Measurements from ENCODE around the gene KCNG1.
"Not testable (repeated sequence)": the region's sequence is repeated elsewhere in the genome, so short reads cannot be mapped to it uniquely, and the experiment has no call there.

KCNG1 gene

DNA sequence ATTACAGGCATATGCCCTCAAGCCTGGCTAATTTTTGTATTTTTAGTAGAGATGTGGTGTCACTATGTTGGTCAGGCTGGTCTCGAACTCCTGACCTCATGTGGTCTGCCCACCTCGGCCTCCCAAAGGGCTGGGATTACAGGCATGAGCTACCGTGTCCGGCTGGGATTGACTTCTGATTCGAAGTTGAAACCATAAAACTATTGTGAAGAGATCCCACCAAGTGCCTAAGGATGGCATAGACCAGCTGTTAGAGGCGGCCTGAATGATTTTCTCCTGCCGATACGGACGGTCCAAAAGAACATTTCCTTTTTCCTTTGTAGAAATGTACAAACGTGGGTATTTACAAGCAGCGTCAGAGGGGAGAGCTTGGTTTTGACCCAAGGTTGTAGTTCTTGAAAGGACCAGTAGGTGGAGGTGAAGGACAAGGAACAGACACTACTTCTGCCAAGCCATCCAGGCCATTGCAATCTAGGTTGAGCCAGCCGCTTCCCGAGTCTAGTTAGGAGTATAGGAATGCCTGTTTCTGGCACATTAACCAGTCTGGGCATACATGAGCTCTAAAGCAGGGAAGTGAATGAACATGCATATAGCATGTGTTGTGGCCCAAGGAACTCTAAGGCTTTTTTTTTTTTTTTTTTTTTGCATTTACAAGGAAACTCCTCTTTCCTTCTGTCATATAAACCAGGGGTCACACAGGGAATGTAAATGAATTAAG, 35.3 kb downstream of the KCNG1 start:
- no peaks in the 10 kb centered on the region for H3K27me3 ChIP-seq (ENCODE audit: control insufficient read depth, insufficient read depth, low read length, poor library complexity, severe bottlenecking)
- no peaks in the 10 kb centered on the region for H3K36me3 ChIP-seq (ENCODE audit: control insufficient read depth, insufficient read depth, low read length)
- H3K4me3 ChIP-seq (ENCODE audit: insufficient read depth, low read depth, low read length), result no peak overlapping the region
- WGBS, 2 experiments, result 30 to 33% methylated on average over 13 of the region's 13 CpGs
- no peaks in the 10 kb centered on the region for H3K4me1 ChIP-seq (ENCODE audit: control insufficient read depth, insufficient read depth, low read length)
- H3K9me3 ChIP-seq (ENCODE audit: control insufficient read depth, low read length), result no peaks in the 10 kb centered on the region
- no peak overlapping the region for H3K27ac ChIP-seq (ENCODE audit: insufficient read depth, low read depth, low read length, poor library complexity, severe bottlenecking)

DNA sequence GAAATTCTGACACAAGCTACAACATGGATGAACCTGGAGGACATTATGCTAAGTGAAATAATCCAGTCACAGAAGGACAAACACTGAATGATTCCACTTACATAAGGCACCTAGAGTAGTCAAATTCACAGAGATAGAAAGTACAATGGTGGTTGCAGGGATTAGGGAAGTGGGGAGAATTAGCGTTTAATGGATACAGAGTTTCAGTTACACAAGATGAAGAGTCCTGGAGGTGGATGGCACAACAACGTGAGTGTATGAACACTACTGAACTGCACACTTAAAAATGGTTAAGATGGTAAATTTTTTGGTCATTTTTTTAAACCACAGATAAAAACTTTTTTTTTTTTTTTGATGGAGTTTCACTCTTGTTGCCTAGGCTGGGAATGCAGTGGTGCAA, 39.6 kb downstream of the KCNG1 start:
- no peaks in the 10 kb centered on the region for H3K27me3 ChIP-seq (ENCODE audit: control insufficient read depth, insufficient read depth, low read length, poor library complexity, severe bottlenecking)
- H3K27ac ChIP-seq (ENCODE audit: insufficient read depth, low read depth, low read length, poor library complexity, severe bottlenecking), result no peak overlapping the region
- no peak overlapping the region for H3K4me3 ChIP-seq (ENCODE audit: insufficient read depth, low read depth, low read length)
- WGBS, 2 experiments, result 84 to 90% methylated on average over 2 of the region's 2 CpGs
- no peaks in the 10 kb centered on the region for H3K9me3 ChIP-seq (ENCODE audit: control insufficient read depth, low read length)
- H3K36me3 ChIP-seq (ENCODE audit: control insufficient read depth, insufficient read depth, low read length), result no peaks in the 10 kb centered on the region
- no peaks in the 10 kb centered on the region for H3K4me1 ChIP-seq (ENCODE audit: control insufficient read depth, insufficient read depth, low read length)

DNA sequence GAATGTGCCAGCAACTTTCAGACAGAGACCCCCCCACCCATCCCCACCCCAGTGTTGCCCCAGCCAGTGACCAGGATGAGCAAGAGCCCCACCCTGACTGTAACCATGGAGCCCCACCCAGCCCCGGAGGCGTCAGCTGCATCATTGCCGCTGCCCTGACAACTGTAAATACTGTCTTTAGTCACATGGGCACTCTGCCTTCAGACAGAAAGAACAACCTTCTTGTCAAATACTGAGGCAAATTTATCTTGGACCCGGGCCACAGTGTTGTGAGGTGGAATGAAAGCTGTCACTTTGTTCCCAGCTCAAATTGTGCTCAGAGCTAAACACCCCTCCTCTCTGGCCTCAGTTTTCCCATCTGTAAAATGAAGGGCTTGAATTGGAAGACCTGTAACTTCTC, 40.5 kb downstream of the KCNG1 start:
- H3K27me3 ChIP-seq (ENCODE audit: control insufficient read depth, insufficient read depth, low read length, poor library complexity, severe bottlenecking), result no peaks in the 10 kb centered on the region
- H3K36me3 ChIP-seq (ENCODE audit: control insufficient read depth, insufficient read depth, low read length), result no peaks in the 10 kb centered on the region
- no peaks in the 10 kb centered on the region for H3K9me3 ChIP-seq (ENCODE audit: control insufficient read depth, low read length)
- no peak overlapping the region for H3K27ac ChIP-seq (ENCODE audit: insufficient read depth, low read depth, low read length, poor library complexity, severe bottlenecking)
- whole genome bisulfite sequencing, 2 experiments, result 84 to 89% methylated on average over 4 of the region's 4 CpGs
- H3K4me3 ChIP-seq (ENCODE audit: insufficient read depth, low read depth, low read length), result no peak overlapping the region
- H3K4me1 ChIP-seq (ENCODE audit: control insufficient read depth, insufficient read depth, low read length), result no peaks in the 10 kb centered on the region

DNA sequence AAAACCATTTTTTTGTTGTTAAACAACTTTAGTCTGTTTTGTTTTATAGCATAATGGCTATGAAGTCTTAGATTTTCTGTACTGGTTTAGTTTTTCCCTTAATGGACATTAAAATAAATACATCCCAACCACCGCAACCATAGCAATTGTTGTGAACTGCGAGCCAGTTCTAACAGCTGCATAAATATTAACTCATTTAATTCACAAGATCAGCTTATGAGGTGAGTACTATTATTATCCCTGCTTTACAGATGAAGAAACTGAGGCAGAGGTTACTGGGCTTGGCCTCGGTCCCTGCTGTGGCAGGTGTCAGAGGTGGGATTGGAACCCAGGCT, 41.2 kb downstream of the KCNG1 start:
- Histone ChIP-seq H3K36me3 (ENCODE audit: control insufficient read depth, insufficient read depth, low read length) (no peaks in the 10 kb centered on the region), H3K4me1 (ENCODE audit: control insufficient read depth, insufficient read depth, low read length) (no peaks in the 10 kb centered on the region), H3K27ac (ENCODE audit: insufficient read depth, low read depth, low read length, poor library complexity, severe bottlenecking) (no peak overlapping the region), H3K9me3 (ENCODE audit: control insufficient read depth, low read length) (no peaks in the 10 kb centered on the region), H3K4me3 (ENCODE audit: insufficient read depth, low read depth, low read length) (no peak overlapping the region), H3K27me3 (ENCODE audit: control insufficient read depth, insufficient read depth, low read length, poor library complexity, severe bottlenecking) (no peaks in the 10 kb centered on the region)
- WGBS, 2 experiments, result 93 to 99% methylated on average over 3 of the region's 3 CpGs

DNA sequence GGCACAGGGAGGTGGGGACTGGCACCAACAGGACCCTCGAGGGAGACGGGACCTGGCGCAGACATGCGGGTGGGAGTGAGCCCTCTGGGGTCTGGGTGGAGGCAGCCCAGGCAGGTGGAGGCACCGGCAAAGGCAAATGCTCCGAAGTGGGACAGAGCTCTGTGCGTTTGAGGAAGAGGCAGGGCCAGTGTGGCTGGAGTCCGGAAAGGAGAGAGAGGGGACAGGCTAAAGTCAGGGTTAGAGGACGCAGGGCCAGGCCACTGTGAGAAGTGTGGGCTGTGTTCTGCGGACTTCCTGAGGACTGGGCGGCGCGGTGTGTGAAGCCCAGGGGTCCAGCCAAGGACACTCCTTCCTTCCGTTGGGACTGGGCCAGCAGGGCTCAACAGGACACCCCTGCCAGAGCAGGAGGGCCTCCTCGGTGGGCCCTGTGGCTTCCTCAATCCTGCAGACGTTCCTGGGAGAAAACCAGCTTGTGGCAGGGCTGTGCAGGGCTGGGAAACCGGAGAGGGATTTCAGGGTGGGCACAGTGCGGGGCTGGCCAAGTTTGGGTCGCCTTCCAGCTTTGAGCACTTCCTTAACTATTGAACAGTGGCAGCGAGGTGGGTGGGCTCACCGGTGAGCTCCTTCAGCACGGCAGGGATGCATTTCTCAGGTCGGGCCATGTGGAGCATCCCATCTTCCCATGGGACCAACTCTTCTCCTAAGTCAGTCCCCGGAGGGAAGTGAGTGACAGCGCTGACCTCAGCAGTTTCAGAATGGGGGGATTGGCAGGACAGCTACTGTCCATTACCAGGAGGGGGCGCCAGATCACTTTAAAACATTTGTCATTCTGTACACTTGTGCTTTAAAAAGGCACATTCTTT, 41.8 kb downstream of the KCNG1 start:
- no peaks in the 10 kb centered on the region for H3K4me1 ChIP-seq (ENCODE audit: control insufficient read depth, insufficient read depth, low read length)
- no peaks in the 10 kb centered on the region for H3K27me3 ChIP-seq (ENCODE audit: control insufficient read depth, insufficient read depth, low read length, poor library complexity, severe bottlenecking)
- no peaks in the 10 kb centered on the region for H3K36me3 ChIP-seq (ENCODE audit: control insufficient read depth, insufficient read depth, low read length)
- H3K4me3 ChIP-seq (ENCODE audit: insufficient read depth, low read depth, low read length), result no peak overlapping the region
- H3K27ac ChIP-seq (ENCODE audit: insufficient read depth, low read depth, low read length, poor library complexity, severe bottlenecking), result no peak overlapping the region
- H3K9me3 ChIP-seq (ENCODE audit: control insufficient read depth, low read length), result no peaks in the 10 kb centered on the region
- 68 to 69% methylated on average over 26 of the region's 26 CpGs for WGBS, 2 experiments

DNA sequence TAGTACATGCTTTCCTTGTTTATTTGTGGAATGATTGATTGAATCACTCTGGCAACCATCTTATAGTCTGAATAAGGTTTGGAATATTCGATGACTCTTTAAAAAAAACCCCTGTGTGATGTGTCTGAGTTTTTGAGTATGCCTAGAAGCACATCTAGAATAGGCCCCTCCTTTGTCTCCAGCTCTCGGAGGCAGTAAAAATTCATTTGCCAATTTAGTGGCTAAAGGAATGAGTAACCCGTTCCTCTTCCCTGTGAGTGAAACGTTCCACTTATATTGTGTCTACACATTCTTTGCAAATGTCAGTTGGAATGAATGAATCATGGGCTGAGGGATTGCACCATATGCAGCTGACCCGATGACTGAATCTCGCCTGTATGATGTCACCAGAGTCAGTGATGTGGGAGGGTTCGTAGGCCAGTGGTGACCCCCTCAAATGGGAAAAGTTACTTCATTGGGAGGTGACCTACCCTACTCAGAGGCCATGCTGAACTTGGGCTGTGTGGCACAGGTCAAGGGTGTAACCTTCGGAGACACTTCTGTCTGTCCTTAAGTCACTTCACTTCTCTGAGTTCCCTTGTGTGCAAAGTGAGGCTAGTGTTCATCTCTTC, 42.7 kb downstream of the KCNG1 start:
- Histone ChIP-seq H3K27ac (ENCODE audit: insufficient read depth, low read depth, low read length, poor library complexity, severe bottlenecking) (no peak overlapping the region), H3K9me3 (ENCODE audit: control insufficient read depth, low read length) (no peaks in the 10 kb centered on the region), H3K4me3 (ENCODE audit: insufficient read depth, low read depth, low read length) (no peak overlapping the region), H3K36me3 (ENCODE audit: control insufficient read depth, insufficient read depth, low read length) (no peaks in the 10 kb centered on the region), H3K4me1 (ENCODE audit: control insufficient read depth, insufficient read depth, low read length) (no peaks in the 10 kb centered on the region), H3K27me3 (ENCODE audit: control insufficient read depth, insufficient read depth, low read length, poor library complexity, severe bottlenecking) (no peaks in the 10 kb centered on the region)
- 86 to 87% methylated on average over 8 of the region's 8 CpGs for WGBS, 2 experiments

DNA sequence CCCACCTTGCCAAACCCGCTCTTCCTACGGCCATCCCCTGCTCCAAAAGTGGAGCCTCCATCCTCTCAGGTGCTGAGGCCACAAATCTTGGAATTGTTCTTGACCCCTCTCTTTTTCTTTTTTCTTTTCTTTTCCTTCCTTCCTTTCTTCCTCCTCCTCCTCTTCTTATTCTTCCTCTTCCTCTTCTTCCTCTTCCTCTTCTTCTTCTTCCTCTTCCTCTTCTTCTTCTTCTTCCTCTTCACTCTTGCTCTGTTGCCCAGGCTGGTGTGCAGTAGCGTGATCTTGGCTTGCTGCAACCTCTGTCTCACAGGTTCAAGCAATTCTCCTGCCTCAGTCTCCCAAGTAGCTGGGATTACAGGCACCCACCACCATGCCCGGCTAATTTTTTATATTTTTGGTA, 44.4 kb downstream of the KCNG1 start:
- H3K4me1 ChIP-seq (ENCODE audit: control insufficient read depth, insufficient read depth, low read length); H3K27ac ChIP-seq (ENCODE audit: insufficient read depth, low read depth, low read length, poor library complexity, severe bottlenecking); H3K9me3 ChIP-seq (ENCODE audit: control insufficient read depth, low read length); H3K4me3 ChIP-seq (ENCODE audit: insufficient read depth, low read depth, low read length); H3K36me3 ChIP-seq (ENCODE audit: control insufficient read depth, insufficient read depth, low read length); H3K27me3 ChIP-seq (ENCODE audit: control insufficient read depth, insufficient read depth, low read length, poor library complexity, severe bottlenecking): not testable (repeated sequence)
- WGBS, 2 experiments, result 89 to 93% methylated on average over 4 of the region's 4 CpGs

DNA sequence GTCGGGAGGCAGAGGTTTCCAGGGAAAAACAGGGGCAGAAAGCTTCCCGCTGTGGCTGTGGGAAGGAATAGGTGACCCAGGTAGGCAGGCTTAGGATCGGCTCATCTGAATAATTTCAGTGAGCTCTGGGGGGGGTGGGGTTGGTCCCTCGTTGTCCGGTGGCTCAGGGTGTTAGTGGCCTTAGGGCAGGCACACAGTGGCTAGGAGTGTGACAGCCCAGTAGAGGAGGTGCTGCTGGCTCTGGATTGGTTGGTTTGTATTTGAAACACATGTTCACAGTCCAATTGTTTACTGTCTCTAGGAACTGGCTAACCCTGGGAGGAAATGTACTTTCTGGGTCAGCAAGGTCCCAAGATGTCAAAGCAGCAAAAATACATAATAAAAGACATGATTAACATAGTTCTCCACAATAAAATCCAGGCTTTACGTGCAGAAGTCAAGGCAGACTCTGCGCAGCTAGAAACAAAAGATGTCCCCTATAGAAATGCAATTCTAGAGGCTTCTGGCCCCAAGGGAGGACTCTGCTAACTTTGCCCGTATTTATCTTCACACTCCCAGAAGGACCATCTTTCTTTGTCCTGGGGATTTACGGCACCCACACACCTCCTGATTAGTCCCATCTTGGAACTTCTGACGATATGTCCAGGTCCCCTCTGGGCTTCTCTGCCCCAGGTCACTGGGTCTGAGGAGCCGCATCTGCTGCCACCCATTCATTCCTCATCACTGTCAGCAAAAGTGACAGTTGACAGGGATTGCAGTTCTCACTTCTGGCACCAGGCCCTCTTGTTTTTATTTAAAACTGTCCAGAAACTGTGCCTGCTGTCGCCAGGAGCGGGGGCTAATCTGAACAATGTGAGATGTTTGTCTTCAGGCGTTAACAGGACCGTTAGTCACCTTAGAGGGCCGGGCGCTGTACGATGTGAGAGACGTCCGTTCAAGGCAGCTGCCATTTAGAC, 45.6 kb downstream of the KCNG1 start:
- H3K4me1 ChIP-seq (ENCODE audit: control insufficient read depth, insufficient read depth, low read length), result no peaks in the 10 kb centered on the region
- WGBS, 2 experiments, result 88 to 90% methylated on average over 20 of the region's 20 CpGs
- H3K27ac ChIP-seq (ENCODE audit: insufficient read depth, low read depth, low read length, poor library complexity, severe bottlenecking), result no peak overlapping the region

DNA sequence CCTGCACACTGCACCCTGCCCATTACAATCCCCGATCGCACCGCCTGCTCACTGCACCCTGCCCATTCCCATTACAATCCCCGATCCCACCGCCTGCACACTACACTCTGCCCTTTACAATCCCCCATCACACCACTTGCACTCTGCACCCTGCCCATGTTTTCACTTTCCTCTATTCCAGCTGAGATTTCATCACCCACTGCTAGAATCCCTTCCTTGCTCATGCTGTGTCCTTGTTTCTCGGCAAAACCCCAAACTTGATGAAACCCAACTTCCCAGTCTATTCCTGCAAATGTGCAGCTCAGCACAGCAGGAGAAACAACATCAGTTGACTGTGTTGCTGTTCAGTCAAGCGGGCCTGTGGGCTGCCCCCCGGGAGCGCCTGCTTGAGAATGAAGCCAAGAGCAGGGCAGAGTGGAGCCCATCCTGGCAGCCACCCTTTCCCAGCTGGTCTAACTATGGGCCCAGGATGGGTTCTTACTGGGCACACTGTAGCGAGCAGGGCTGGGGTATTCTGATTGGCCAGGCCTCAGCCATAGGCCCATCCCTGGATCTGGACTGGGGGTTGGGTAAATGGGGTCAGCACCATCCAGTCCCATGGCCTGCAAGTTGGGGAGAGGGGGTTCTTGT, 47.1 kb downstream of the KCNG1 start:
- Histone ChIP-seq H3K9me3 (ENCODE audit: control insufficient read depth, low read length) (no peaks in the 10 kb centered on the region), H3K27ac (ENCODE audit: insufficient read depth, low read depth, low read length, poor library complexity, severe bottlenecking) (no peak overlapping the region), H3K36me3 (ENCODE audit: control insufficient read depth, insufficient read depth, low read length) (no peaks in the 10 kb centered on the region), H3K27me3 (ENCODE audit: control insufficient read depth, insufficient read depth, low read length, poor library complexity, severe bottlenecking) (no peaks in the 10 kb centered on the region), H3K4me1 (ENCODE audit: control insufficient read depth, insufficient read depth, low read length) (no peaks in the 10 kb centered on the region), H3K4me3 (ENCODE audit: insufficient read depth, low read depth, low read length) (no peak overlapping the region)
- WGBS, 2 experiments, result 93% methylated on average over 10 of the region's 10 CpGs

More for the DNA sequence above, 45.6 kb downstream of the KCNG1 start:
- H3K36me3 ChIP-seq (ENCODE audit: control insufficient read depth, insufficient read depth, low read length), result no peaks in the 10 kb centered on the region
- H3K9me3 ChIP-seq (ENCODE audit: control insufficient read depth, low read length), result no peaks in the 10 kb centered on the region
- no peak overlapping the region for H3K4me3 ChIP-seq (ENCODE audit: insufficient read depth, low read depth, low read length)
- H3K27me3 ChIP-seq (ENCODE audit: control insufficient read depth, insufficient read depth, low read length, poor library complexity, severe bottlenecking), result no peaks in the 10 kb centered on the region
